Osteocyte (in vitro differentiated cells): ENCODE measurements around the gene ZDHHC3. TPM values are rescaled to one million over a fixed set of nuclear protein-coding genes. Genes with fewer than 3 reads are reported as not detected.

ENCODE experiments used
- DNase-seq: peaks from one replicate; pipeline ENCODE4 v3.0.0; 2021; ENCODE audit warnings: mixed read lengths; ENCODE audit not compliant: unreplicated experiment; ENCODE audit errors: extremely low spot score
- H3K27ac Mint-ChIP-seq: one replicate; pipeline ENCODE4 v1.8.0; 2021; ENCODE audit warnings: mild to moderate bottlenecking, mixed read lengths; ENCODE audit not compliant: unreplicated experiment
- H3K27me3 Mint-ChIP-seq: one replicate; pipeline ENCODE4 v1.8.0; 2021; ENCODE audit warnings: mixed read lengths; ENCODE audit not compliant: unreplicated experiment
- H3K36me3 Mint-ChIP-seq: one replicate; pipeline ENCODE4 v1.8.0; 2021; ENCODE audit warnings: mixed read lengths; ENCODE audit not compliant: unreplicated experiment
- H3K4me1 Mint-ChIP-seq: one replicate; pipeline ENCODE4 v1.8.0; 2021; ENCODE audit warnings: mixed read lengths; ENCODE audit not compliant: unreplicated experiment
- H3K4me3 Mint-ChIP-seq: one replicate; pipeline ENCODE4 v1.8.0; 2021; ENCODE audit warnings: mild to moderate bottlenecking, moderate library complexity, mixed read lengths; ENCODE audit not compliant: unreplicated experiment
- H3K9me3 Mint-ChIP-seq: one replicate; pipeline ENCODE4 v1.8.0; 2021; ENCODE audit warnings: mixed read lengths; ENCODE audit not compliant: unreplicated experiment
- CTCF ChIP-seq: fragments of 200-600 bp; sonication (generic); IDR thresholded peaks from 2 replicates; pipeline ENCODE4 v1.5.0; 2021; ENCODE audit warnings: antibody characterized with exemption, mild to moderate bottlenecking, moderate library complexity
- total RNA-seq: library from RNA; stranded (reverse); gene quantifications from 2 replicates; pipeline ENCODE4 v1.2.1, GENCODE V29; 2021

Gene ZDHHC3
- total RNA-seq, 1 donor from 2014 or later = 96.6 TPM

GRCh38 chr3:44907612-44908011 lies 68.4 kb downstream of the ZDHHC3 start:
- Mint-ChIP-seq H3K4me1 (peaks cover 14% of the 10 kb centered on the region), H3K4me3 (no peak overlapping the region), H3K27ac (no peak overlapping the region), H3K9me3 (peaks cover 11% of the 10 kb centered on the region), H3K36me3 (peaks cover 2% of the 10 kb centered on the region), H3K27me3 (no peaks in the 10 kb centered on the region)
- no peak for DNase-seq
- TF ChIP-seq CTCF = no peak

GRCh38 chr3:44906997-44907396 lies 69.0 kb downstream of the ZDHHC3 start:
- H3K9me3 Mint-ChIP-seq = peaks cover 11% of the 10 kb centered on the region
- no peak for TF ChIP-seq CTCF
- H3K27me3 Mint-ChIP-seq = no peaks in the 10 kb centered on the region
- DNase-seq = no peak
- H3K27ac Mint-ChIP-seq = no peak overlapping the region
- H3K4me3 Mint-ChIP-seq = no peak overlapping the region
- H3K4me1 Mint-ChIP-seq = peaks cover 14% of the 10 kb centered on the region
- H3K36me3 Mint-ChIP-seq = peaks cover 2% of the 10 kb centered on the region

GRCh38 chr3:44905446-44906157 lies 70.4 kb downstream of the ZDHHC3 start:
- no peak overlapping the region for H3K4me3 Mint-ChIP-seq
- TF ChIP-seq CTCF = no peak
- peaks cover under 1% of the 10 kb centered on the region for H3K9me3 Mint-ChIP-seq
- peaks cover 14% of the 10 kb centered on the region for H3K4me1 Mint-ChIP-seq
- no peak overlapping the region for H3K27ac Mint-ChIP-seq
- DNase-seq = no peak
- H3K36me3 Mint-ChIP-seq = peaks cover 2% of the 10 kb centered on the region
- H3K27me3 Mint-ChIP-seq = no peaks in the 10 kb centered on the region

GRCh38 chr3:44903751-44904150 lies 72.2 kb downstream of the ZDHHC3 start:
- Mint-ChIP-seq H3K4me3 (no peak overlapping the region), H3K4me1 (peaks cover 14% of the 10 kb centered on the region), H3K36me3 (peaks cover 2% of the 10 kb centered on the region), H3K9me3 (no peaks in the 10 kb centered on the region), H3K27ac (no peak overlapping the region), H3K27me3 (no peaks in the 10 kb centered on the region)
- no peak for DNase-seq
- TF ChIP-seq CTCF = no peak

GRCh38 chr3:44903314-44903713 lies 72.7 kb downstream of the ZDHHC3 start:
- no peaks in the 10 kb centered on the region for H3K27me3 Mint-ChIP-seq
- H3K9me3 Mint-ChIP-seq = no peaks in the 10 kb centered on the region
- DNase-seq = no peak
- H3K36me3 Mint-ChIP-seq = peaks cover 2% of the 10 kb centered on the region
- no peak overlapping the region for H3K27ac Mint-ChIP-seq
- TF ChIP-seq CTCF = no peak
- no peak overlapping the region for H3K4me3 Mint-ChIP-seq
- H3K4me1 Mint-ChIP-seq = peaks cover 14% of the 10 kb centered on the region
